ENCODE data around the gene RPTN. TPM values are rescaled to one million over a fixed set of nuclear protein-coding genes. Genes with fewer than 3 reads are reported as not detected.

The RPTN gene
- polyA plus RNA-seq, 3 donors = not detected

- TF ChIP-seq, protein P1, sequence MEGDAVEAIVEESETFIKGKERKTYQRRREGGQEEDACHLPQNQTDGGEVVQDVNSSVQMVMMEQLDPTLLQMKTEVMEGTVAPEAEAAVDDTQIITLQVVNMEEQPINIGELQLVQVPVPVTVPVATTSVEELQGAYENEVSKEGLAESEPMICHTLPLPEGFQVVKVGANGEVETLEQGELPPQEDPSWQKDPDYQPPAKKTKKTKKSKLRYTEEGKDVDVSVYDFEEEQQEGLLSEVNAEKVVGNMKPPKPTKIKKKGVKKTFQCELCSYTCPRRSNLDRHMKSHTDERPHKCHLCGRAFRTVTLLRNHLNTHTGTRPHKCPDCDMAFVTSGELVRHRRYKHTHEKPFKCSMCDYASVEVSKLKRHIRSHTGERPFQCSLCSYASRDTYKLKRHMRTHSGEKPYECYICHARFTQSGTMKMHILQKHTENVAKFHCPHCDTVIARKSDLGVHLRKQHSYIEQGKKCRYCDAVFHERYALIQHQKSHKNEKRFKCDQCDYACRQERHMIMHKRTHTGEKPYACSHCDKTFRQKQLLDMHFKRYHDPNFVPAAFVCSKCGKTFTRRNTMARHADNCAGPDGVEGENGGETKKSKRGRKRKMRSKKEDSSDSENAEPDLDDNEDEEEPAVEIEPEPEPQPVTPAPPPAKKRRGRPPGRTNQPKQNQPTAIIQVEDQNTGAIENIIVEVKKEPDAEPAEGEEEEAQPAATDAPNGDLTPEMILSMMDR (IDR thresholded peaks at IDR 0.05) = no peak
- no peak overlapping the region for H3K27ac Mint-ChIP-seq
- Histone ChIP-seq H3K9ac (ENCODE audit: insufficient read depth, low read length, poor library complexity, severe bottlenecking) (peak overlapping the region; percentile 25), H4K20me1 (ENCODE audit: insufficient read depth, low read length) (no peaks in the 10 kb centered on the region), H3K4me3 (replicated peaks in 1 of 3; ENCODE audit: low read depth in 2 of 3, low read length in 3 of 3) (peak overlapping the region; percentile 23 to 82 (median 46)), H2AFZ (ENCODE audit: insufficient read depth, low read depth, low read length, poor library complexity, severe bottlenecking) (peak overlapping the region; percentile 90), H3K27ac (ENCODE audit: low read depth in 1 of 2, low read length in 2 of 2) (no peak overlapping the region), H3K4me2 (replicated peaks; ENCODE audit: extremely low read depth, low read length, poor library complexity, severe bottlenecking) (peak overlapping the region; percentile 97), H3K4me1 (ENCODE audit: control insufficient read depth in 1 of 2, insufficient read depth in 2 of 2, low read length in 2 of 2) (peaks cover 59% of the 10 kb centered on the region in 2 donors), H3K9me3 (replicated peaks in 1 of 2; ENCODE audit: control insufficient read depth in 1 of 2, insufficient read depth in 1 of 2, low read length in 2 of 2) (peaks cover 24 to 72% of the 10 kb centered on the region in 2 donors), H3K36me3 (replicated peaks in 1 of 2; ENCODE audit: control insufficient read depth in 1 of 2, insufficient read depth in 2 of 2, low read length in 2 of 2) (no peaks in the 10 kb centered on the region), H3K27me3 (ENCODE audit: control insufficient read depth in 2 of 2, insufficient read depth in 2 of 2, low read length in 2 of 2) (peaks cover 69 to 98% of the 10 kb centered on the region in 2 donors), H3K79me2 (ENCODE audit: insufficient read depth, low read length) (no peaks in the 10 kb centered on the region)
- DNase-seq = peak; percentile 22 to 38 (median 26)
- H3K27me3 Mint-ChIP-seq (ENCODE audit: low read depth in 3 of 3) = peaks cover 7 to 12% (median 9%) of the 10 kb centered on the region in 3 donors
- peaks cover 2 to 3% of the 10 kb centered on the region in 2 donors for H3K36me3 Mint-ChIP-seq
- intact Hi-C loops (cut with micrococcal nuclease) = no loop called here
- WGBS (ENCODE audit: insufficient coverage) = under 1% methylated on average over 31 of the region's 31 CpGs
- no peak overlapping the region for H3K4me3 Mint-ChIP-seq
- peaks cover 0 to 14% (median 0%) of the 10 kb centered on the region in 7 donors for H3K9me3 Mint-ChIP-seq
- H3K4me1 Mint-ChIP-seq = no peaks in the 10 kb centered on the region
These were observed 48.6 kb downstream of the RPTN start for GRCh38 chr1:152110365-152110859.

DNA sequence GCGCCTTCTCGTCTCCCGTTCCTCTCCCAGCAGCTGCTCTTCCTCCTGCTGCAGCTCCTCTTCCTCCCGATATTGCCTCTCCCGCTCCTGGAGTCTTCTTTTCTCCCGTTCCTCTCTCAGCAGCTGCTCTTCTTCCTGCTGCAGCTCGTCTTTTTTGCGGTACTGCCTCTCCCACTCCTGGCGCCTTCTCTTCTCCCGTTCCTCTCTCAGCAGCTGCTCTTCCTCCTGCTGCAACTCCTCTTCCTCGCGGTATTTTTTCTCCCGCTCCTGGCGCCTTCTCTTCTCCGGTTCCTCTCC is 49.1 kb downstream of the RPTN start:
- H3K27me3 ChIP-seq (ENCODE audit: control insufficient read depth in 2 of 2, insufficient read depth in 2 of 2, low read length in 2 of 2) = peaks cover 69 to 98% of the 10 kb centered on the region in 2 donors
- Mint-ChIP-seq H3K27me3 (ENCODE audit: low read depth in 3 of 3) (peaks cover 7 to 14% (median 8%) of the 10 kb centered on the region in 3 donors), H3K27ac (no peak overlapping the region), H3K9me3 (peaks cover 0 to 14% (median 2%) of the 10 kb centered on the region in 7 donors), H3K4me1 (no peaks in the 10 kb centered on the region), H3K4me3 (no peak overlapping the region), H3K36me3 (peaks cover 2 to 3% of the 10 kb centered on the region in 2 donors)
- 5% methylated on average over 15 of the region's 15 CpGs for WGBS (ENCODE audit: insufficient coverage)
- intact Hi-C loops (cut with micrococcal nuclease) = loop anchor here in 1 of 2 donors (1.0 to 5.0 kb wide), 2 partner anchors 7 to 52 kb away; no protein-coding TSS in a partner anchor
- H3K4me2 ChIP-seq (replicated peaks; ENCODE audit: extremely low read depth, low read length, poor library complexity, severe bottlenecking) = peak overlapping the region; percentile 97
- H2AFZ ChIP-seq (ENCODE audit: insufficient read depth, low read depth, low read length, poor library complexity, severe bottlenecking) = peak overlapping the region; percentile 90
- no peaks in the 10 kb centered on the region for H3K36me3 ChIP-seq (replicated peaks in 1 of 2; ENCODE audit: control insufficient read depth in 1 of 2, insufficient read depth in 2 of 2, low read length in 2 of 2)
- no peaks in the 10 kb centered on the region for H3K79me2 ChIP-seq (ENCODE audit: insufficient read depth, low read length)
- H3K9me3 ChIP-seq (replicated peaks in 1 of 2; ENCODE audit: control insufficient read depth in 1 of 2, insufficient read depth in 1 of 2, low read length in 2 of 2) = peaks cover 24 to 72% of the 10 kb centered on the region in 2 donors
- no peak overlapping the region for H3K9ac ChIP-seq (ENCODE audit: insufficient read depth, low read length, poor library complexity, severe bottlenecking)
- peak overlapping the region in 2 of 3 experiments; percentile 46 to 82 for H3K4me3 ChIP-seq (replicated peaks in 1 of 3; ENCODE audit: low read depth in 2 of 3, low read length in 3 of 3)
- DNase-seq = no peak
- TF ChIP-seq, protein P1 (IDR thresholded peaks at IDR 0.05) = no peak
- no peak overlapping the region for H3K27ac ChIP-seq (ENCODE audit: low read depth in 1 of 2, low read length in 2 of 2)
- no peaks in the 10 kb centered on the region for H4K20me1 ChIP-seq (ENCODE audit: insufficient read depth, low read length)
- H3K4me1 ChIP-seq (ENCODE audit: control insufficient read depth in 1 of 2, insufficient read depth in 2 of 2, low read length in 2 of 2) = peaks cover 59% of the 10 kb centered on the region in 2 donors
